Measurements from ENCODE around the gene NEAT1. TPM values are rescaled to one million over a fixed set of nuclear protein-coding genes. Genes with fewer than 3 reads are reported as not detected.

The NEAT1 gene
- total and polyA plus RNA-seq, 9 of the 15 experiments (the other 6 are each of a cell fraction or from before 2014, with no cell fraction given), result 20.1 to 389 (median 62.8) TPM

- TF ChIP-seq UBTF (IDR thresholded peaks at IDR 0.05; ENCODE audit: borderline replicate concordance in 1 of 2, low read depth in 2 of 2, low read length in 2 of 2) (no peak), USF2 (CRISPR knock-in tag; IDR thresholded peaks at IDR 0.05) (no peak), SIRT6 (IDR thresholded peaks at IDR 0.05; ENCODE audit: low read depth, low read length) (peak; percentile 94), GABPA (tag; conservative IDR thresholded peaks at IDR 0.05; ENCODE audit: low read depth) (no peak), ZNF347 (CRISPR knock-in tag; IDR thresholded peaks at IDR 0.05; ENCODE audit: low read depth) (no peak), NRF1 (conservative IDR thresholded peaks at IDR 0.05 in 1 of 2, IDR thresholded peaks at IDR 0.05 in 1 of 2) (peak in 1 of 2 experiments; percentile 9; a peak in 1 of 4 replicates), CLOCK (CRISPR knock-in tag; IDR thresholded peaks at IDR 0.05; ENCODE audit: borderline replicate concordance) (no peak), PYGO2 (tag; IDR thresholded peaks at IDR 0.05) (0 out of 2 replicates have a peak, but pooled peaks have one; percentile 54), ZNF717 (CRISPR knock-in tag; IDR thresholded peaks at IDR 0.05) (no peak), ETS2 (tag; IDR thresholded peaks at IDR 0.05; ENCODE audit: borderline replicate concordance, poor library complexity, severe bottlenecking) (no peak), EP400 (IDR thresholded peaks at IDR 0.05) (no peak), EGR1 (conservative IDR thresholded peaks at IDR 0.05) (peak; percentile 40; the same call in 1 of the 2 replicates), NEUROD1 (IDR thresholded peaks at IDR 0.05; ENCODE audit: borderline replicate concordance, low read depth, low read length, partially characterized antibody) (no peak), MLLT1 (IDR thresholded peaks at IDR 0.05) (peak; percentile 95 to 97), POLR2B (IDR thresholded peaks at IDR 0.05; ENCODE audit: low read depth, partially characterized antibody) (peak; percentile 86), CTBP1 (IDR thresholded peaks at IDR 0.05; ENCODE audit: borderline replicate concordance) (no peak; the same call in 1 of the 2 replicates), CBX1 (IDR thresholded peaks at IDR 0.05; ENCODE audit: low read depth) (no peak), NCOR1 (IDR thresholded peaks at IDR 0.05) (no peak), RBBP5 (IDR thresholded peaks at IDR 0.05; ENCODE audit: borderline replicate concordance, insufficient read depth, low read length, poor library complexity, severe bottlenecking) (no peak)
These were observed 3.6 kb downstream of the NEAT1 start (continued) for GRCh38 chr11:65425971-65426838.

Data from K562 (cell line).